NCI-H2107 (cell line): ENCODE data around the gene KLK15.

Experiments
- DNase-seq: peaks from one replicate; lab custom pipeline; 2025; lab: John Stamatoyannopoulos, UW

Gene KLK15

DNA sequence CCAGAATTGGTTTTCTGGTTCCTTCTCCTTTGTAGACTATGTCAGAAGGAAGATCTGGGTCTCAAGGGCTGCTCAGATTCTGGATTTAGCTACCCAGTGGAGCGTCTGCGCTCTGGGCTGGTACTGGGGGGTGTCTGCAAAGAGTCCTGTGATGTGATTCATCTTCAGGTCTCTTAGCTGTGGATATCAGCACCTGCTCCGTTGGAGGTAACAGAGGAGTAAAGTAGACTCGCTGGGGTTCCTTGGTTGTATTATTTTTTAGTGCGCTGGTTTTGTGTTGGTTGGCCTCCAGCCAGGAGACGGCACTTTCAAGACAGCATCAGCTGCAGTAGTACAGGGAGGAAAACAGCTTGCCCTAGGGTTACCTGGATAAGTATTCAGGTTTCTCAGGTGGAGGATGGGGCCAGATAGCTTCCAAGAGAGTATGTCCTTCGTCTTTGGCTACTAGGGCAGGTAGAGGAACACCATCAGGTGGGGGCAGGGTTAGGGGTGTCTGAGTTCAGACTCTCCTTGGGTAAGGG is 10.4 kb upstream of the KLK15 start:
- no peak for DNase-seq

GRCh38 chr19:50843205-50843604 is 9.8 kb upstream of the KLK15 start:
- DNase-seq, result no peak

DNA sequence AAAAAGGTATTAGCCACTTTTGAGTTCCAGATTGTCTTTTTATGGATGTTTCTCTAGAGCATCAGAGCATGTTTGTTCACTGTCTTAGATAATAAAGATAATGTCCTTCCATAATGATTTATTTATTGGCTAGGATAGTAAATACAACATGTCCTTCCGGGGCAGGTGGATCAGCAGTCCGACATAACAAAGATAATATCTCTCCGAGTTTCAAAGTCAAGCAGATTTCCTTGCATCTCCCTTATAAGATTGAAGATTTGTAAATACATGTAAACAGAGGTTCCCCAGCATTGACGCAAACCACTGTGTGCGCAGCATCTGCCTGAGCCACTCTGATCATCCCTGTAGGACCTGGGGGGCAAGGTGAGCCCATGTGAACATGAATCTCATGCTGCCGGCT is 8.8 kb upstream of the KLK15 start:
- DNase-seq, result no peak

DNA sequence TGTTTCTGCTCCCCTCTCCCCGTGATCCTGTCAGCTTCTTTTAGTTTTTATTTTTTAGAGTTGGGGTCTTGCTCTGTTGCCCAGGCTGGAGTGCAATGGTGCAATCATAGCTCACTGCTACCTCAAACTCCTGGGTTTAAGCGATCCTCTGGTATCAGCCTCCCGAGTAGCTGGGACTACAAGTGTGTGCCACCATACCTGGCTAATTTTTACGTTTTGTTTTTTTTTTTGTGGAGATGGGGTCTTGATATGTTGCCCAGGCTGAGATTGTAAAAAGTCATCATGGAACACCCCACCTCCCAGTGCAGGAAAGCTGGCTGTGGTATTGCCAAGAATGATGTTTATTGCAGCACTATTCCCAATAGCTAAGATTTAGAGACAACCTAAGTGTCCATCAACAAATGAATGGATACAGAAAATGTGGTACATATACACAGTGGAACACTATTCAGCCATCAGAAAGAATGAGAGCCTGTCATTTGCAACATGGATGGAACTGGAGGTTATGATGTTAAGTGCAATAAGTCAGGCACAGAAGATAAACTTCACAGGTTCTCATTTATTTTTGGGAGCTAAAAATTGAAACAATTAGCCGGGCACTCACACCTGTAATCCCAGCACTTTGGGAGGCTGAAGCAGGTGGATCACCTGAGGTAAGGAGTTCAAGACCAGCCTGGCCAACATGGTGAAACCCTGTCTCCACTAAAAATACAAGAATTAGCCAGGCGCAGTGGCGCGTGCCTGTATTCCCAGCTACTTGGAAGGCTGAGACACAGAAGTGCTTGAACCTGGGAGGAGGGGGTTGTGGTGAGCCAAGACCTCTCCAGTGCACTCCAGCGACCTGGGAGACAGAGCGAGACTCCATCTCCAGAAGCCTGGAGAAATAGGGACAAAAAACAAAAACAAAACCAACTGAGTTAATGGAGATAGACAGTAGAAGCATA is 6.6 kb upstream of the KLK15 start:
- no peak for DNase-seq

DNA sequence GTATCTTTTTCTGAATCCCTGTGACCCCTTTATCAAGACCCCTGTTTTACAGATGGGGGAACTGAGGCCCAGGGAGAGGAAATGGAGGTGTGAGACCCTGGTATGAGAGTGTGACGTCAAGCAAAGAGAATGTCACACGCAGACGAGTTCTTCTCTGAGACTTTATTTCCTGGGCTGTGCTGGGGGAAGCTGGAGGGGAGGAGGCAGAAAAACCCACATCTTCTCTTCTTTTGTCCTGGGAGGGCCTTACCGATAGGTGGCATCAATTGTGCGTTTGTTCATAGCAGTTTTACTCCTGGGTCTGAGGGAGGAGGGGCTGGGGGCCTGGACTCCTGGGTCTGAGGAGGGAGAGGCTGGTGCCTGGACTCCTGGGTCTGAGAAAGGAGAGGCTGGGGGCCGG is 4.9 kb upstream of the KLK15 start:
- DNase-seq, result no peak

DNA sequence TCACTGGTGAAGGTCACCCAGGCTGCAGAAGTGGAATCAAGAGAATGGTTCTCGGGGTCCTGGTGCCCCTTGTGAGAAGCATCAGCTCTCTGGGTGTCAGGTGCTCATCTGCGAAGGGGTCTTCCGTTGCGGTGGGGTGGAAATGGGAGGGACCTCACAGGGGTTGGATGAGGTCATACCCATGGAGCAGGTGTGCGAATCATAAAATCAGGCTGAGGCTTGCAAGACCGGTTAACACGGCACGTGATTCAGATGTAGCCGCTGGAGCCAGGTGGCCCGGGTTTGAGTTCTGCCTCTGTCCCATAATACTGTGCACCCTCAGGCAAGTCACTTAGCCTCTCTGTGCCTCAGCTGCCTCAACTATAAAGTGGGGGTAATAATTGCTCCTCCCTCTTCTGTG is 3.9 kb upstream of the KLK15 start:
- no peak for DNase-seq

- no peak for DNase-seq
Observed at GRCh38 chr19:50836543-50837195, 3.3 kb upstream of the KLK15 start.

- no peak for DNase-seq
Observed at GRCh38 chr19:50835785-50836542, 2.6 kb upstream of the KLK15 start.

DNA sequence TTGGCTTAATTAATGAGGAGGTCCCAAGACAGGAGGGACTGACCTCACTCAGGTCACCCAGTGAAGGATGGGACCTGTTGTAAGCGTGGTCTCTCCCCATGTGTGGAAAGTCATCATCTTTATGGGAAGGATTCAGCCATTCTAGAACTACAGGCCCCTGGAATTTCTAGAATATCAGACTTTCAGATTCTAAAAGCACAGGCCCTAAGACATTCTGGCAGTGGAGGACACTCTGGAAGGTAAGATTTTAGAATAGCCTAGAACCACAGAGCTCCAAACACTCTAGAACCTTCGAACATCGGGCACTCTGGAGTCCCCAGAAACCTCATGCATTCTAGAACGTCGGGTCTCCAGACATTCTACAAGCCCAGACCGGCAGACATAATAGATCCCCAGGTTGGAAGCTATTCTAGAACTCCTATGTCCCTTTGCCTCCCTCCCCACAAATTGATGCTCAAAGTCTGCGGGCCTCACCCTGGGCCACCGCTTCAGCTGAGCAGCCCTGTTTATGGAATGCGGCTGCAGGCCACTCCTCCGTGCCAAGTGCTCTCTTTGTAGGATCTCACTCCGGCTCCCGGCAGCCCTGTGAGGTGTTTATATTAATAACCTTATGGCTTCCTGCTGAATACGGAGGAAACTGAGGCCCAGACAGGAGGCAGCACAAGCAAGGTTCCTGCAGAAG is 1.9 kb upstream of the KLK15 start:
- no peak for DNase-seq

DNA sequence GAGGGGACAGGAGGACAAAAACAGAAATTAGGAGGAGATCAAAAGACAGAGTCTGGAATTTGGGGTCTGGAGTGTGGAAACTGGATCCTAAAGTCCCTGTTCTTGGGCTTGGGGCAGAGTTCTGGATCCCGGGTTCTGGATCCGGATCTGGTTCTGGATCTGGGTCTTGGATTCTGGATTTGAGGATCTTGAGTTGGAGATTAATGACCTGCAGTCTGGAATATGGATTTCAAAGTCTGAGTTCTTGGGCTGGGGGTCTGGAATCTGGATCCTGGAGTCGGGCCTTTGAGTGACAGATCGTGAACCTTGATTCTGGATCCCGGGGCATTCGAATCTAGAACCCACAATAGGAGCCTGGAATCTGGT is 411 bp upstream of the KLK15 start:
- DNase-seq, result no peak

- no peak for DNase-seq
Observed at GRCh38 chr19:50832666-50833065, 708 bp downstream of the KLK15 start.

- DNase-seq, result no peak
Observed at GRCh38 chr19:50831026-50831396, 2.4 kb downstream of the KLK15 start.

- no peak for DNase-seq
Observed at GRCh38 chr19:50830266-50831025, 2.9 kb downstream of the KLK15 start.

DNA sequence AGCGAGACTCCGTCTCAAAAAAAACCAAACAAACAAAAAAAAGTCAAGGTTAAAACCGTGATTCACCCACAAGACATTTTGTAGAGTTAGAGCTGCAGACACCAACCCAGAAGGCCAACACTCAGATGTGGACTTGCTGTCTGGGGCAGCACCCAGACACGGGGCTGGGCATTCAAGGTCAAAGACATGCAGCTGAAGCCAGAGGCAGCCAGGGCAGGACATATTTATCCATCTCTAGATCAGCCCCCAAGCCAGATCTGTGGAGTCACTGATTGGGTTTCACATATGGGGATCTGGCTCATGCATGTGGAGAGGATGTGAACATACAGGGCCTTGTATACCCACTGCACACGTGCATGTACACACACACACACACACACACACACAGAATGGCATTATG is 3.6 kb downstream of the KLK15 start:
- DNase-seq, result no peak

GRCh38 chr19:50827476-50827875 is 5.9 kb downstream of the KLK15 start:
- DNase-seq, result no peak

GRCh38 chr19:50826492-50827240 is 6.7 kb downstream of the KLK15 start:
- no peak for DNase-seq

DNA sequence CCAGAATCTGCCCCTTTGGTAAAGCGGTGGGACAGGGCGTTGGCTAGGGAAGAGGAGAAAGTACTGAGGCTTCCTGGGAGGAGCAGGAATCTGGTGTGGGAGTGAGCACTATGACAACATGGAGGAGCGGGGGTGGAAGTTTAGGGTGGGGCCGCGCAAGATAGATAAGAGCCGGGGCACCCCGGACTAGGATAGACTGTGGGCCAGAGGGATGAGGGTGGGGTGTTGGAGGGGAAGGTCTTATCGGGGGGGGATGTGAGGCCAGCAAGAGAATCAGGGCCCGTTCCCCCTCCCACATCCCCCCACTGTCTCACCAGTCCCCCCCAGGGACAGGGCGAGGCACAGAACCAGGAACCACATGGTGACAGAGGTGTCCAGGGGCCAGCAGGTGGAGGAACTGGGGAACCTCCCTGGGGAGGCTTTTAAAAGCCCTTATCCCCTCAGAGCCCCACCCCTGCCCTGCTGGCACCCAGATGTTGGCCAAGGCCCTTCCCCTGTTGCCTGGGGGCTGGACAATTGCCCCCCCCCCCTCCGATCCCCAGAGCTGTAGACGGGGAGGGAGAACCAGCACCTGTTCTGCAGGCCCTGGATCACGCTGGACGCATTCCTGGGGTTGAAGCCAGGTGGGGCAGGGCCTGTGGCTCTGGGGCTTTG is 9.9 kb downstream of the KLK15 start, which contains the start of gene KLK1:
KLK1 (minus strand) TSS at position 399 of the 654 bp plus-strand sequence; CDS start at position 360, 39 bp downstream.
- no peak for DNase-seq

DNA sequence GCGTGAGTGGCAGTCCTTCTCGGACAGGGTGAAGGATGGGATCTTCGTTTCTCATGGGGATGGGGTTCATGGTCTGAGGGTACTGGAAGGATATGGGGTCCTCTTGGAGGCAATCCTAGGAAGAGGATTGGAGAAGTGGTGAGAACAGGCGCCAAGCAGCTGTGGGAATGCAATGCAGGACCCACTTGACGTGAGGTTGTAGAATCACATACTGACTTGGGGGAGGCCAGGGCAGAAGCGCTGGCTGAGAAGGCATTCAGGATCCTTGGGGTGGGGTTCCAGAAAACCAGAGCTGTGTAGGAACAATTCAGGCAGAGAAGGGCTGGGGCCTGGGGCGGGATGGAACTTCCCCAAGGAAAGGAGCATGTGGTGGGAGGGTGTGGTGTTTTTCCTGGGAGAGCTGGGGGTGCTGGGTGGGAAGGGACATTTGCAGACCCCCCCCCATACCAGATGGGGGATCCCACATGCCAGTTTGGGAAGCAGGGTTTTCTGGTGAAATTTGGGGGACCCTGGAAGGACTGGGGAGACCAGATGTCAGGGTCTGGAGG is 10.6 kb downstream of the KLK15 start:
- no peak for DNase-seq

DNA sequence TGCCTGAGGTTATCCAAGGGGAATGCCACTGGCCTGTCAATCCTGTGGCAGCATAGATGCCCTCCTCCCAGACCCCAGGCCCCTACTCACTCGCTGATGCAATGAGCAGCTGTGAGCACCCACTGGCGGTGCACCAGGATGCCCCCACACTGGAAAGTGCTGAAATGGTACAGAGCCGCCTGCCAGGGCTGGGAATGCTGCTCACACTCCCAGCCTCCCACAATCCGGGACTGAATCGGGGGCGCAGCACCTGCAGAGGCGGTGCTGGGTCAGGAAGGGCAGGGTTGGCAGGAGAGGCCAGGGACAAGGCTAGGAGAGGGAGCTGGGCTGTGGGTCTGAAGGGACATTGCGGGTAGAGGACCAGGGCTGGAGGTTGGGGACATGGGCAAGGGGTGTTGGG is 11.8 kb downstream of the KLK15 start:
- no peak for DNase-seq

DNA sequence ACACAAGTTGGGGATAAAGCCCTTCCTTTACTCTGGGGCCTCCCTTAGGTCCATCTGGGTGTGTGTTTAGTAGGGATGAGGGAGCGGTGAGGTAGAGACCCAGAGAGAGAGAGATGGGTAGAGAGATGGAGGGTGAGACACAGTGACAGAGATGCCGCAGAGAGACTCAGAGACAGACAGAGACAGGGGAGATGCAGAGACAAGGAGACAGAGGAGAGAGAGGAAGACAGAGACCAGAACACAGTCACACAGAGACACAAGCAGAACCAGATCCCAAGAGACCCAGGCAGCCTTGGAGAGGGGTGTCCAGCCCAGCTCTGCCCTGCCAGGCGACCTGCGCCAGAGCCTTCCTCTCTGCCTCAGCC is 12.1 kb downstream of the KLK15 start:
- DNase-seq, result no peak
